Adipose tissue (tissue), 3 donors: Measurements from ENCODE around the gene MTHFSD. TPM values are rescaled to one million over a fixed set of nuclear protein-coding genes. Genes with fewer than 3 reads are reported as not detected.

Experiments used
- H3K27ac ChIP-seq: one replicate; pipeline ENCODE4 v1.5.1; 2013; ENCODE audit warnings: low read depth, low read length
- WGBS, 3 donors: extraction: QIAGEN DNeasy Blood & Tissue Kit; methylation state at CpG; one replicate each; pipeline ENCODE4 v1.1.7; 2013; 5-methylcytosine and 5-hydroxymethylcytosine counted together
- polyA plus RNA-seq, 3 donors: library from polyadenylated mRNA; stranded (reverse); fragments of 200-250 nt; gene quantifications; one replicate each; pipeline ENCODE4 v1.2.3, GENCODE V29; 2013
- donor health status: healthy with polysubstance abuse.
- donor health status: Bipolar disorder and iron deficiency.
- donor health status: healthy.

Gene MTHFSD
- polyA plus RNA-seq, 3 donors = 6.1 to 7.3 (median 7.1) TPM

DNA sequence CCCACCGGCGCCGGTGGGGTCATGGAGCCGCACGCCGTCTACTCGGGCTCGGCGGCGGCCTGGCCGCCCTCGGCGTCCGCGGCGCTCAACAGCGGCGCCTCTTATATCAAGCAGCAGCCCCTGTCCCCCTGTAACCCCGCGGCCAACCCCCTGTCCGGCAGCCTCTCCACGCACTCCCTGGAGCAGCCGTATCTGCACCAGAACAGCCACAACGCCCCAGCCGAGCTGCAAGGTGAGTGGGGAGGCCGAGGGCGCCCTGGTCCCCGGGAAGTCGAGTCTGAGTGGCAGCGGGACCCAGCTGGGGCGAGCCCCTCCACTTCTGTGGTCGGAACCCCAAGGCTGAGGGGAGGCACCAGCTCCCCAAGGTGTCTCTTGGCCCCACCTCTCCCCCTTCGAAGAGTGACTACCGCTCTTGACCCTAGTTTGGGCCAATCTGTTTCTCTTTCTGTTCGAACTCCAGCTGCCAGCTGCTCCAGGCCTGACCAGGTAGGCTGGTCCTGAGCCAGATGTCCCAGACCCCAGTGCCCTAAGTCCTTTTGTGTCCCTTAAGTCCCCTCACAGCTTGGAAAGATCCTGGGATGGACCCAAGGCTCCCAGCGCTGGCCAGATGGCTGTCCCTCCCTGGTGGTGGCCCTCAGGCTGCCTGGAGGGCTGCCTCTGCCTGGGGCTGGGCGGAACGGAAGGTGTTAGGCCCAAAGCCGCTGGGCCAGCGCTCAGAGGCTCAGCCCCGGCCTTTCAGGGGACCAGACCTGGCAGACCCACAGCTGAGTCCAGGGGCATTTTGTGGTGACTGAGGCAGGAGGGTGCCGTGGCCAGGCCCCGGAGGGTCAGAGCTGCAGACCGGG is 43.5 kb downstream of the MTHFSD start:
- H3K27ac ChIP-seq = no peak overlapping the region
- WGBS, 3 donors = 26 to 53% (median 47%) methylated on average over 43 to 44 of the region's 44 CpGs

DNA sequence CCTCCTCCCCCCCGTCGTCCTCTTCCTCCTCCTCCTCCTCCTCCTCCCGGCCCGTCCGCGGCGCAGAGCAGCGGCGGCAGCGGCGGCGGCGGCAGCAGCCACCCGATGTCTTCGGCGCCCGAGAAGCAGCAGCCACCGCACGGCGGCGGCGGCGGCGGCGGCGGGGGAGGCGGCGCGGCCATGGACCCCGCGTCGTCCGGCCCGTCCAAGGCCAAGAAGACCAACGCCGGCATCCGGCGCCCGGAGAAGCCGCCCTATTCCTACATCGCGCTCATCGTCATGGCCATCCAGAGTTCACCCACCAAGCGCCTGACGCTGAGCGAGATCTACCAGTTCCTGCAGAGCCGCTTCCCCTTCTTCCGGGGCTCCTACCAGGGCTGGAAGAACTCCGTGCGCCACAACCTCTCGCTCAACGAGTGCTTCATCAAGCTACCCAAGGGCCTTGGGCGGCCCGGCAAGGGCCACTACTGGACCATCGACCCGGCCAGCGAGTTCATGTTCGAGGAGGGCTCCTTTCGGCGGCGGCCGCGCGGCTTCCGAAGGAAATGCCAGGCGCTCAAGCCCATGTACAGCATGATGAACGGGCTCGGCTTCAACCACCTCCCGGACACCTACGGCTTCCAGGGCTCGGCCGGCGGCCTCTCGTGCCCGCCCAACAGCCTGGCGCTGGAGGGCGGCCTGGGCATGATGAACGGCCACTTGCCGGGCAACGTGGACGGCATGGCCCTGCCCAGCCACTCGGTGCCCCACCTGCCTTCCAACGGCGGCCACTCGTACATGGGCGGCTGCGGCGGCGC is 44.4 kb downstream of the MTHFSD start, which contains the start of gene FOXF1:
Gene FOXF1 (plus strand): TSS at position 63 of the 797 bp plus-strand sequence. CDS start 43 bp downstream, at position 106.
- no peak within 1 kb of the TSS for H3K27ac ChIP-seq
- WGBS, 3 donors = 2 to 7% (median 4%) methylated on average over 75 to 84 of the region's 89 CpGs

DNA sequence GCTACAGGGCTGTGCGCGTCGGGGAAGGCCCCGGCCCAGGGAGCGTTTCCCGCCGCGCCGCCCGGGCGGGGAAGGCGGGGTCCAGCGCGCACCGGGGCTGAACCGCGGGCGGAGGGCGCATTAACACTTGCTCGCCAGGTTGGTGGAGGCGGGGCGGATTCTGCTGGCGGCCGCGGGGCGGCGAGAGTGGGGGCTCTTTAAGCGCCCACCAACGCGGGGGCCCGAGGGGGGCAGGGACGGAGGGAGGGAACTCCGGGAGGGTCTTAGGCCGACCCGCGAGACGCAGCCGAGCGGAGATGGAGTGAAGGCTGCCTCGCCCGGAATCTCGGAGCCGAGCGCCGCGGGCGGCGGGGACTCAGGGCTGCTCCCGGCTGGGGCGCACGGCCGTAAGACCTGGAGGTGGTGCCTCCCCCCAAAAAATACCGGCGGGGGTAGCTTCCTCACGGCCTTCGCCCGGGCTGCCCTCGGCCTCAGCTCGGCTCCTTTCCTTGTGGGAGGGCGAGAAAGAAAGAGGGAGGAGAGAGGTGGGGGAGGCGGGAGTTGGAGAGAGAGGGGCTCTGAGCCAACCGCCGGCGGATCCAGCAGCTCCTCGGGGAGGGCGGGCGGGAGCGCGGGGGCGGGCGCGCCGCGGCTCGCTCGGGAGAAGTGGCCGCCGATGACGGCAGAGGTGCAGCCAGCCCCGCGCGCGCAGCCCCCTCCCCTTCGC is 45.1 kb downstream of the MTHFSD start:
- H3K27ac ChIP-seq = no peak overlapping the region
- WGBS, 3 donors = 0 to 1% (median 1%) methylated on average over 60 to 78 of the region's 84 CpGs

DNA sequence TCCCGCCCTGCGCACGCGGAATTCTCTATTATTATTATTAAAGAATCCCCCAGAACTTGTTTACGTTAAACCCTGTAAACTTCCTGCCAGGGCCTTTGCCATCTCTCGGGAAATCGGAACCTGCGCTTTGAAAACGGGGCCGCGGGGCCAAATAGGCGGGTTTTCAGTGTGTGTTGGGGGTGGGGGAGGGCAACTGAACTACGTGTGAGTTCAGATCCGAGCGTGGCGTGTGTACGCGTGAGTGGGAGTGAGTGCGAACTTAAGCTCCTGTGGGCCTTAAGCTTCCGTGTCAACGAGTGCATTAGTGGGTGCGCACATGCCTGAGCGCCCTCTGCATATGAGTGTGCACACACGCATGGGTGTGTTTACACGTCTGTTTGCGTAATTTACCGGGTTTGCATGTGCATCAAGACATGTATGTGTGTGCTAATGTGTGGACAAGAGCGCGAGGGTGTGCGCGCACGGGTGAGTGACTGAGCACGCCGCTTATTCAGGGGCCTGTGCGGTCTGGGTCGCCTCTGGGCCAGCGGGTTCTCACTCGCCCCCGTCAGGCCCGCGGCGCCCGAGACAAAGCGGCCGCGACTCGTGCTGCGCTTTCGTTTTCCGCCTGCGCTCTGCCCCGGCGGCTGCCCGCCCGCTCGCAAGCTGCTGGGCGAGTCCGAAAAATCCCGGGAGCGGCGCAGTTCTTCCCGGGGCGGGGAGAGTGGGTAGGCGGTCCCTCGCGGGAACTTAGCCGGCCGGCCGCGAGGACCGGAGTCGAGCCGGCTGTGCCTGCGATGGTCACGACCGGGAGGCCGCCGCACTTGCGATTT is 45.9 kb downstream of the MTHFSD start:
- WGBS, 3 donors = 0 to 1% (median 1%) methylated on average over 78 to 79 of the region's 79 CpGs
- H3K27ac ChIP-seq = no peak overlapping the region

DNA sequence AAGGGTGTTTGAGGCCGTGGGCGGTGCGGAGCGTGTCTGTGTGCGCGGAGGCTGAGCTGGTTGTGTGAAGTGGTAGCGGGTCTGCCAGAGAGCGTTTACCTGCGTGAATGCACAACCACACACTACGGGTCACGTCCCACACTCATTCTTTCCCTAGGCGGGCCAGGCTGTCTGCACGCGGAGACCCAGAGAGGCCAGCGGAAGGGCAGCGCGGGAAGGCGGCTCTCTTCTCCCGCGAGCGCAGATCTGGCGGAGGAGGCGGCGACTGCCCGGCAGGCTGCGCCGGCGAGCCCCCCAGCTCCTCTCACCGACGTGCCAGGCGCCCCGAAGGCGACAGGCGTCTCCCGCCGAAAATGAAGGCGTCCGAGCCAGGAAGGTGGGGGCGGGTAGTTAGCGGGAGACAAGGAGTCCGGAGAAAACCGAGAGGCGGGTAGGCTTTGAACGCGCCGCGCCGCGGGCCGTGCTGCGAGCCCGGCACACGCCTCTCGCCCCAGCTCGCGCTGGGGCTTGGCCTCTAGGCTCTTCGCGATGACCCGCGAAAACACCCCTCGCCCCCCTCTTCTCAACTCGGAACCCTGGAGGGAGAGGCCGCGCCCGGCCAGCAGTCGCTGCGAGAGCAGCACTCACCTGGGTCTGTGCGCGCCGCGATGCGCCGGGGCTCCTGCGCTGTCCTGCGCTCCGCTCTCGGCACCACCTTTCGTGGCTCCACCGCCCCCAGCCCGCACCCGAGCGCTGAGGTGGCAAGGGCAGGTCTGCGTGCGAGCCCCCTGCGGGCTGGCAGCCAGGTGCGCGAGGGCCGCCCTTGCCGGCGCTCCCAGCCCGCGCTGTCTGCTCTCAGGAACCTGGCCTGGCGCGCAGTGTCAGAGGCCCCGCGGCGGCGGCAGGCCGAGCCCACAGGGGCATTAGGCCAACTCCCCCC is 46.7 kb downstream of the MTHFSD start:
- H3K27ac ChIP-seq = no peak overlapping the region
- 2 to 3% (median 3%) methylated on average over 84 to 99 of the region's 99 CpGs for WGBS, 3 donors

DNA sequence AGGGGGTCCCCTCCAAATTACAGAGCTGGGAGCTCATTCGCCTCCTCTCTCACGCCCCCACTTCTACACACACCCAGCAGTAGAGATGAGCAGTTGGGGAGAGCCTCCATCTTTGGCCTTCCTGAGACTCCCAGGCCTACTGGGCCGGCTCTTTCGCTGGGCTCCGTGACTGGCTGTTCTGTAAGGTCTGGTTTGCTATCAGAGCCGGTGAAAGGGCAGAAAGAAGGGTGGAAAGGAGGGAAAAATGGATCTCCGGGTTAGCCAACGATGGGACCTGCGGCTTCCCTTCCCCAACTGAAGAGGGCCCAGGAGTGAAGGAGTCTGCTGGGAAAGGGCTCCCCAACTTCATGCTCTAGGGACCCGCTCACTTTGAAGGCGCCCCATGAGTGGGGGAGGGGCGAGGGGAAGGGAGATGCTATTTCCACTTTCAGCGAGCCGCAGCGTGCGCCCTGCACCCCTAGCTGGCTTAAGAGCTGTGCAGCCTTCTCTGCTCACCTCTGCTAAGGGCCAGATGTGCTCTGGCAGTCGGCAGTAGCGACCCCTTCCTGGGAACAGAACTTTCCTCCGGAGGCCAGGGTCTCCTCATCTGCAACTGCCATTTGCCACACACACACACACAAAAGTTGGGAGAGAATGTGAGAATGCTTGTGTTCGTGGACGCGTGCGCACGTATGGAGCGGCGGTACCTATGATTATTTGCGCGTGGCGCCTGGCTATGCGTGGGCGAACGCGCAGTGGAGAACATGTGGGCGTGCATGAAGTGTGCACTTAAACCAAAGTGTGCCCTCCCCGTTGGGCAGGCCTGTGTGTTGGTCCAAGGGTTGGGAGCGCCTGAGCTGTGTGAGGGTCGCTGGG is 47.6 kb downstream of the MTHFSD start:
- 12 to 42% (median 41%) methylated on average over 35 to 37 of the region's 37 CpGs for WGBS, 3 donors
- H3K27ac ChIP-seq = no peak overlapping the region

DNA sequence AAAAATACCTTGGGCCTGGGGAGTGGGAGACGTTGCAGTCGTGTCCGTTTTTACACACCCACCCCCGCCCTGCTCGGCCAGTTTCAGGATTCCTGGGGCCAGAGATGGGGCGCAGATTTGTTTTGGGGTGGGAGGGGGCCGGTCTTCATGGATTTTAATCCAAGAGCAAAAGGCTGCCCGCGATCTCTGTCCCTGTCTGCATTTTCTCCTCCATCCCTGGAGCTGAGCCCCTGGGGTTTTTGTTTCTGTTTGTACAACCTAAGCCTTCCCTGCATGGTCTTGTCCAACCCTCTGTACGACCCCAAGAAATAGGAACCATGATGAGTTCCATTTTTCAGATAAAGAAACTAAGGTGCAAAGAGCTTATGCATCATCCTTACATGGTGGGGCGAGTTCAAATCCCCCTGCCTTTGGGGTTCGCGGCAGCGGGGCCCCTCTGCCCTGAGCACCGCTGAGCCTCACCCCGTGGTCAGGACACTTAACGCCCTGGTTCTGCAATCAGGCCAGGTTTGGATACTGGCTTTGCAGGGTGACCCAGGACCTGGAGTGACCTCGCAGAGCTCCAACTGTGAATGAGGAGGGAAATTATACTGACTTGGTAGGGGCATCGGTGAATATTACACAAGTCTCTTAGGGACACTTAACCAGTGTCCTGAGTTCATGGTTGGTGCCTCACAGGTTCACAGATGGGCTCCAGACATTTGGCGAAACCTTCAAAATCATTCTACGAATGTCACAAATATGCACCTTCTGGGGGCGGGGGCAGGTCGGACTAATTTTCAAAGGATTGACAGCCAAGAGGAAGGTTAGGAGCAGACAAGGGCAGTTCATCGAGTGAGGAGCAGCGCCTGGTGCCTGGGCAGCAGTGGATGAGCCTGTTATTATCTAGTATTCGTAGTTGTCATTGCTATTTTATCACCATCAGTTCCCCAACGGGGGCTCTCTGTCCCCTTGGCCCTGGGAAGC is 48.9 kb downstream of the MTHFSD start:
- WGBS, 3 donors = 10 to 35% (median 33%) methylated on average over 27 of the region's 27 CpGs
- no peak overlapping the region for H3K27ac ChIP-seq

DNA sequence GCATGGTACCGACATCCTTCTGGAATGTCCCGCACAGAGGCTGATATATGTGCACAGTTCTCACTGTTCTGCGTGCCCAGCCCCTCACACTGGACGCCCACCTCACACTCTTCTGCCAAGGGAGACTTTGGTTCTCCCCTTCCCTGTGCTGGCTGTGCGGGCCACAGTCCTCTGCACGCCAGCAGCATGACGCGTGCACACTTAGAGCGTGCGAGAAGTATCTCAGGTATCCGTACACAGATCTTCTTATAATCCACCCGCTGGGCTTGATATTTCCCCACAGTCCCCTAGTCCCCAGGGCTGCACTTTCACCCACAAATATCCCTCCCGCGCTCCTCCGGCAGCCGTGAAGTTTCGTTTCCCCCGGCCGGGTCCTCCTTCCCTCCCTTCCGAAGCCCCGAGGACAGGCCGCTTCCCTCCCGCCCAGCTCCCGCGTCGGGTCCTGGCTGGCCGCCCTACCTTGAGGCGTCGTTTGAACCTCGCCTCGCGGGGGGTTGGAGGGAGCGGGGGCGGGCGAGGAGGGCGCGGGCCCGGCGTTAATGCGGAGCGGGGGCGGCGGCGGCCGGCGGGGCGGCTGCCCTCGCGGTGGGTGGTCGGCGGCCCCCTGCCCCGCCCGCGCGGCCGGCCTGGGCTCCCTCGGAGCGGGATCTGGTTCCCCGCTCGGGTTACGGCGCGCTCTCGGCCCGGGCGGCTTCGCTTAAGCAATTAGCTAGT is 49.7 kb downstream of the MTHFSD start:
- no peak overlapping the region for H3K27ac ChIP-seq
- WGBS, 3 donors = 5 to 7% (median 5%) methylated on average over 66 to 67 of the region's 67 CpGs

DNA sequence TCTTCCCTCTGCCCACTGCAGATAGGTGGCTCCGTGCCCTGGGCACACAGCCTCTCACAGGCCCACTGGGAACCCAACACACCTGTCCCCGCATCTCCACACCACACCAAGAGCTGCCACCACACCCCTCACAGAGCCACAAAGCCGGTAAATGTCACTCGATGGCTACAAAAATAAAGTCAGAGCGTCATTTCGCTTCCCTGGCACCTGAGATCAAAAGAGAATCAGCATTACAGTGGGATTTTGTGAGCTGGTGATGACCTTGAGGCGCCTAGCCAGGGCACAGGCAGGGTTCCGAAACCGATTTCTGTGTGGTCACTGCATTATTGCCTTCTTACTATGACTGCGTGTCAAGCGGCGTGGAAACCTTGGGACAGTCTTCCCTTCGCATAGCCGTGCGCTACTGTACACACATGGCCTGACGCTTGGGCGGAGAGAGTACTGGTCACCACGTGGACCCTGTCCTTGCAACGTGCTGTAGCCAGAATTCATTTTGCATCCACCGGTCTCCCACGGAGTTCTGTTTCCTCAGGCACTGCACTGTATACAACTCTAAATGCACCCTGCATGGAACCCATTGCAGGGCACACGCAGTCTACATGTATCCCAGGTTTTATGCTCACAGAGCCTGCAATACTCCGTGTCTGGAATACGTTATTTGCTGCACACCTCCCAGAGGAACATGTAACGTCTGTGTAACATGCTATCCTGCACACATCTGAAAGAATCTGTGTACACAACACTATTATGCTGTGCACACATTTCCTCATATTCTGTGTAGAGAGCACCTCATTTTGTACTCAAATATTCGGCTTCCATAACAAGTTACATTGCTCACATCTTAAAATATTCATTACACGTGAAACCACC is 50.5 kb downstream of the MTHFSD start:
- WGBS, 3 donors = 16 to 51% (median 49%) methylated on average over 27 of the region's 27 CpGs
- no peak overlapping the region for H3K27ac ChIP-seq

DNA sequence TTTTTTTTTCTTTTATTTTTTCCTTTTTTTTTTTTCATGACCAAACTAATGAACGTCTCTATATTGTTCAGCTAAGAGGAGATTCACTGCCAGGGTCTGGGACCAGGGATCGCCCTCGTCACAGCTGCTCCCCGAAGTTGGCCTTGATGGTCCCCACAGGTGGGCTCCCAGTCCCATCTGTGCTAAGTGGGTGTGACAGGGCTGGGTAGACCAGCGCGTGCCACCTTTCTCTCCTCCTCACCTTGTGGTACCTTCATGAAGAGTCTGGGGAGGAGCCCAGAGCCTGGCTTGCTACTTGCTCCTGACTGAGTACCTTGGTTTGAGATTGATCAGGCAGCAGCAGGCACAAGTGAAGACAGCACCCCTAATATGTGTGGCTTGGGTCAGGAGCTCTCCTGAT is 51.2 kb downstream of the MTHFSD start:
- no peak overlapping the region for H3K27ac ChIP-seq
- WGBS, 3 donors = 18 to 53% (median 48%) methylated on average over 6 of the region's 6 CpGs

DNA sequence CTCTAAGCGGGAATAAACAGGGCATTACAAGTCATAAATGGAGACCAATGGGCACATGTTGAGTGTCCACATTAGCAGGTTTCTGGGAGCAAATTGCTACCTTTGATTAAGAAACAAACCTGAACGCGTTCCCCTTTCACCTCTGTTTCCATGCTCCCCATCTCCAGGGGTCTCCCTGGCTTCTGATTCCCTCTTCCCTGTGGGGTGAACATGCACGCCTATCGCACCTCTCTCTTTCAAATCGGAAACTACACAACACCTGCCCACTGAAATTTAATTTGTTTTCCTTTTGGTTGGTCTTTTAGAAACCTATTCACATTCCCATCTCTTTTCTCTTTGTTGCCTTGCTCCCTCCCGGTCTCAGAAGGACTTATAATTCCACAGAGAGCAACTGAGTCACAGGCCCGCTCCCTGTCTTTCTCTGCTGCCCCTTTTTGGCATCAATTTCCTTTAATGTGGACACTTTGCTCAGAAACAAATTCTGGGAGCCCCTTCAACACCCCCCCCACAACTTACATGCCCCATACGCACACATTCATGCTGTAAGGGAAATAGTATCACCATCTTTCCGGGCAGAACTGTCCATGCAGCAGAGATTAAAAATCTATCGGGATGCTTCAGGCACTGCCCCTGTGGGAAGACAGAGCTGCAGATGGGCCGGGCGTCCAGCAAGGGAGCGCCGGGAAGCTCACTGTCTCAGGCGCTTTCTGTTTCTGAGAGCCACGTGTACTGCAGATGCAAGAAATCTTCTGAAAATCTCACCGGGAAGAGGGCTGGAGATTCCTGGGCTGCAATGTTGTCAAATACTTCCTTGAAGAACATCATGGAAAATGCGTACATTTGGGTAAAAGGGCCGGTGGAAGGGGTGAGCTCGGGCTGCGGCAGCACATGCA is 51.9 kb downstream of the MTHFSD start:
- 20 to 38% (median 36%) methylated on average over 22 of the region's 22 CpGs for WGBS, 3 donors
- no peak overlapping the region for H3K27ac ChIP-seq

DNA sequence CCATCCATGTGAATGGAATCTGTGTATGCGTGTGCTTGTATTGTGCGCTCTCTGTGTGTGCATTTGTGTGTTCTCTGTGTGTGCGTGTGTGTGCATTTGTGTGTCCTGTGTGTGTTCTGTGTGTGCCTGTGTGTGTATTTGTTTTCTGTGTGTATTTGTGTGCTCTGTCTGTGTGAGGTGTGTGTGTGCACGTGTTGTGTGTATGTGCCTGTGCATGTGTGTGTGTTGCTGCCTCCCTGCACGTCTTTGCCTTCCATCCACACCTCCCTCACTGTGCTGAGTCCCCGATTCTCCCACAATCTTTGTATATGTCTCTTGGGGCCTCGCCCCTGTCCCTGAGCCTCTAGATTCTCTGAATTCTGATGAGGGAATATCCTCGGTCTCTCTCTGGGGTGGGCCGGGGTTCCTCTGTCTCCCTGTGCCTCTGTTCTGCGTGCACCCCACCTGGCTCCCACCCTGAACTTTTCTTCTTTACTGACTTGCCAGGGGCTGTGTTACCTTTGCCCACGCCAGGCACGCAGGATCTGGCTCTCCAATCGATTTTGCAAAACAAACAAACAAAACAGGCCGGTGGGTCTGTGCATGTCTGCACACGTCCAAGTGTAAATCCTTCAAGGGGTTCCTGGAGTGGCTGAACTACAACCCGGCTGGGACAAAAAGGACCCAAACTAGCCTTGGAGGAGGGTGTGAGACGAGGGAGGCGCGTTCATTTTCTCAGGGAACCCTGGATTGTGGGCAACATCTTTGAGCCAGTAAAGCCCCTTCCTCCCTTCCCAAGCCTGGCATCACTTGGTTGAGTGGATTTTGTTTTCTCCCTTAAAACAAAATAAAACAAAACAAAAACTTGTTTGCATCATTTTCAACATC is 52.8 kb downstream of the MTHFSD start:
- WGBS, 3 donors = 21 to 52% (median 51%) methylated on average over 19 of the region's 19 CpGs
- no peak overlapping the region for H3K27ac ChIP-seq
